Astrocyte (in vitro differentiated cells and primary cell): ENCODE measurements around the gene C1QTNF2. TPM values are rescaled to one million over a fixed set of nuclear protein-coding genes. Genes with fewer than 3 reads are reported as not detected.

ENCODE experiments used
- DNase-seq: peaks from one replicate; pipeline ENCODE4 v3.0.0-alpha.2; 2010; ENCODE audit warnings: low read depth
- FAIRE-seq: peaks from 2 replicates; lab custom pipeline; 2011; peaks lifted over from hg19 to GRCh38; lab: Jason Lieb, UNC
- H2AFZ ChIP-seq: 2 replicates; pipeline ENCODE4 v1.6.0; 2012; ENCODE audit warnings: low read depth, low read length, inconsistent platforms
- H3K27ac ChIP-seq: 2 replicates; pipeline ENCODE4 v1.5.1; 2011; ENCODE audit warnings: low read depth, low read length, inconsistent platforms
- H3K27me3 ChIP-seq: 2 replicates; pipeline ENCODE4 v1.6.0; 2011; ENCODE audit warnings: low read length, inconsistent platforms; ENCODE audit not compliant: insufficient read depth
- H3K36me3 ChIP-seq: 2 replicates; pipeline ENCODE4 v1.5.1; 2011; ENCODE audit warnings: low read length, inconsistent platforms; ENCODE audit not compliant: insufficient read depth
- H3K4me1 ChIP-seq: 2 replicates; pipeline ENCODE4 v1.5.1; 2011; ENCODE audit warnings: low read length, inconsistent platforms; ENCODE audit not compliant: insufficient read depth
- H3K4me2 ChIP-seq: 2 replicates; pipeline ENCODE4 v1.6.0; 2012; ENCODE audit warnings: low read length, inconsistent platforms
- H3K4me3 ChIP-seq: 2 replicates; pipeline ENCODE4 v1.5.1; 2011; ENCODE audit warnings: low read depth, mild to moderate bottlenecking, low read length, inconsistent platforms; ENCODE audit not compliant: insufficient read depth
- H3K79me2 ChIP-seq: 2 replicates; pipeline ENCODE4 v1.6.0; 2012; ENCODE audit warnings: mild to moderate bottlenecking, low read length, inconsistent platforms; ENCODE audit not compliant: insufficient read depth
- H3K9ac ChIP-seq: 2 replicates; pipeline ENCODE4 v1.6.0; 2012; ENCODE audit warnings: mild to moderate bottlenecking, low read length, inconsistent platforms
- H3K9me3 ChIP-seq: 2 replicates; pipeline ENCODE4 v1.5.1; 2012; ENCODE audit warnings: low read depth, mild to moderate bottlenecking, low read length, inconsistent platforms; ENCODE audit not compliant: insufficient read depth
- H4K20me1 ChIP-seq: 2 replicates; pipeline ENCODE4 v1.6.0; 2012; ENCODE audit warnings: low read length, inconsistent platforms; ENCODE audit not compliant: insufficient read depth
- H3K27ac Mint-ChIP-seq: one replicate; pipeline ENCODE4 v1.8.0; 2021; ENCODE audit warnings: mild to moderate bottlenecking, mixed read lengths; ENCODE audit not compliant: unreplicated experiment
- H3K27me3 Mint-ChIP-seq: one replicate; pipeline ENCODE4 v1.8.0; 2021; ENCODE audit warnings: low read depth, mixed read lengths; ENCODE audit not compliant: unreplicated experiment
- H3K36me3 Mint-ChIP-seq: one replicate; pipeline ENCODE4 v1.8.0; 2021; ENCODE audit warnings: low read depth, mixed read lengths; ENCODE audit not compliant: unreplicated experiment
- H3K4me1 Mint-ChIP-seq: one replicate; pipeline ENCODE4 v1.8.0; 2021; ENCODE audit warnings: low read depth, mixed read lengths; ENCODE audit not compliant: unreplicated experiment
- H3K4me3 Mint-ChIP-seq: one replicate; pipeline ENCODE4 v1.8.0; 2021; ENCODE audit warnings: mild to moderate bottlenecking, moderate library complexity, mixed read lengths; ENCODE audit not compliant: unreplicated experiment
- H3K9me3 Mint-ChIP-seq: one replicate; pipeline ENCODE4 v1.8.0; 2021; ENCODE audit warnings: mild to moderate bottlenecking, mixed read lengths; ENCODE audit not compliant: unreplicated experiment
- CTCF ChIP-seq: IDR thresholded peaks from 2 replicates; pipeline ENCODE4 v1.5.1; 2011; ENCODE audit warnings: low read depth, mild to moderate bottlenecking, inconsistent platforms, low read length, moderate library complexity; ENCODE audit not compliant: insufficient read depth
- EZH2 ChIP-seq: IDR thresholded peaks from 2 replicates; pipeline ENCODE4 v1.6.1; 2012; ENCODE audit warnings: mild to moderate bottlenecking, low read length, inconsistent platforms; ENCODE audit not compliant: insufficient read depth
- total RNA-seq: library from RNA; stranded (reverse); gene quantifications from 2 replicates; pipeline ENCODE4 v1.2.1, GENCODE V29; 2021

Gene C1QTNF2
- total RNA-seq, 1 donor from 2014 or later = 0.64 TPM

GRCh38 chr5:160330212-160330611, 40.2 kb downstream of the C1QTNF2 start:
- Histone ChIP-seq H2AFZ (no peak overlapping the region), H3K27ac (no peak overlapping the region), H3K4me3 (no peak overlapping the region), H3K9me3 (no peaks in the 10 kb centered on the region), H3K4me2 (no peak overlapping the region), H3K79me2 (no peaks in the 10 kb centered on the region), H3K9ac (no peak overlapping the region), H3K27me3 (no peaks in the 10 kb centered on the region), H4K20me1 (no peaks in the 10 kb centered on the region), H3K4me1 (no peaks in the 10 kb centered on the region), H3K36me3 (no peaks in the 10 kb centered on the region)
- no peak overlapping the region for H3K4me3 Mint-ChIP-seq
- H3K36me3 Mint-ChIP-seq = no peaks in the 10 kb centered on the region
- TF ChIP-seq CTCF (no peak), EZH2 (no peak)
- DNase-seq (no peak), FAIRE-seq (no peak)
- H3K27me3 Mint-ChIP-seq = peaks cover 12% of the 10 kb centered on the region
- H3K4me1 Mint-ChIP-seq = peaks cover 4% of the 10 kb centered on the region
- H3K27ac Mint-ChIP-seq = no peak overlapping the region
- H3K9me3 Mint-ChIP-seq = peaks cover 5% of the 10 kb centered on the region

GRCh38 chr5:160327818-160328217, 42.6 kb downstream of the C1QTNF2 start:
- Mint-ChIP-seq H3K4me1 (peaks cover 4% of the 10 kb centered on the region), H3K27ac (no peak overlapping the region), H3K36me3 (no peaks in the 10 kb centered on the region), H3K9me3 (peaks cover 2% of the 10 kb centered on the region), H3K27me3 (peaks cover 7% of the 10 kb centered on the region), H3K4me3 (no peak overlapping the region)
- Histone ChIP-seq H4K20me1 (no peaks in the 10 kb centered on the region), H3K4me2 (no peak overlapping the region), H3K9me3 (no peaks in the 10 kb centered on the region), H3K4me1 (no peaks in the 10 kb centered on the region), H2AFZ (no peak overlapping the region), H3K4me3 (no peak overlapping the region), H3K9ac (no peak overlapping the region), H3K36me3 (no peaks in the 10 kb centered on the region), H3K27me3 (no peaks in the 10 kb centered on the region), H3K27ac (no peak overlapping the region), H3K79me2 (no peaks in the 10 kb centered on the region)
- FAIRE-seq (no peak), DNase-seq (no peak)
- no peak for TF ChIP-seq EZH2
- TF ChIP-seq CTCF = no peak

- Histone ChIP-seq H3K4me1 (no peaks in the 10 kb centered on the region), H3K4me3 (no peak overlapping the region), H3K27ac (no peak overlapping the region), H3K9me3 (no peaks in the 10 kb centered on the region), H3K4me2 (no peak overlapping the region), H3K27me3 (no peaks in the 10 kb centered on the region), H4K20me1 (no peaks in the 10 kb centered on the region), H3K9ac (no peak overlapping the region), H3K36me3 (no peaks in the 10 kb centered on the region), H2AFZ (no peak overlapping the region), H3K79me2 (no peaks in the 10 kb centered on the region)
- DNase-seq = no peak
- H3K9me3 Mint-ChIP-seq = peaks cover 2% of the 10 kb centered on the region
- peaks cover 7% of the 10 kb centered on the region for H3K27me3 Mint-ChIP-seq
- FAIRE-seq = no peak
- H3K4me1 Mint-ChIP-seq = peaks cover 4% of the 10 kb centered on the region
- H3K36me3 Mint-ChIP-seq = no peaks in the 10 kb centered on the region
- no peak overlapping the region for H3K27ac Mint-ChIP-seq
- no peak overlapping the region for H3K4me3 Mint-ChIP-seq
- TF ChIP-seq CTCF (no peak), EZH2 (no peak)
Observed at GRCh38 chr5:160326981-160327380, 43.4 kb downstream of the C1QTNF2 start.
